HCT116 (cell line): Measurements from ENCODE around the gene MED23. TPM values are rescaled to one million over a fixed set of nuclear protein-coding genes. Genes with fewer than 3 reads are reported as not detected.

Experiments
- ATAC-seq: fragments of 200-7000 bp; cut with Tn5 transposase; 2 replicates; pipeline ENCODE4 v1.9.1; 2020; ENCODE audit warnings: mild to moderate bottlenecking, moderate library complexity
- BruUV-seq: library from RNA; stranded (reverse); fragments of 400-500 nt; replicated peaks from 2 replicates; lab custom pipeline; 2021; lab: Mats Ljungman, UMichigan
- CTCF ChIA-PET: fragments of 300-600 bp; sonication (Branson Sonifier 250); formaldehyde crosslinking; loops from one replicate; lab custom pipeline; 2021; ENCODE audit warnings: antibody characterized with exemption; lab: Charles Lee
- POLR2A ChIA-PET: fragments of 300-600, 350-600 bp; sonication (Branson Sonifier 250); formaldehyde crosslinking; loops from one replicate; lab custom pipeline; 2021; ENCODE audit warnings: antibody characterized with exemption; lab: Charles Lee
- RAD21 ChIA-PET, 2 experiments: fragments of 300-600 bp; sonication (Branson Sonifier 250); formaldehyde crosslinking; loops; one replicate each; lab custom pipeline; 2023; ENCODE audit warnings: low total read pairs in 2 of 2; ENCODE audit not compliant: uncharacterized antibody in 2 of 2, unreplicated experiment in 2 of 2, low non-redundant PET in 1 of 2; lab: Charles Lee
- DNase-seq: peaks from one replicate; pipeline ENCODE4 v3.0.0-alpha.2; 2010; ENCODE audit warnings: low read depth, low spot score
- H2AFZ ChIP-seq: fragments of 200-600 bp; shearing (Covaris generic), sonication (generic); 2 replicates; pipeline ENCODE4 v1.6.1; 2017; ENCODE audit warnings: low read depth, mixed run types, mixed read lengths, antibody characterized with exemption, low read length; ENCODE audit not compliant: poor library complexity, severe bottlenecking
- H3K27ac ChIP-seq: 2 replicates; pipeline ENCODE4 v1.5.1; 2012; ENCODE audit warnings: low read depth, low read length
- H3K27me3 ChIP-seq: fragments of 200-600 bp; sonication (generic); 2 replicates; pipeline ENCODE4 v1.6.1; 2016; ENCODE audit warnings: mixed run types, low read length, mixed read lengths; ENCODE audit not compliant: insufficient read depth
- H3K36me3 ChIP-seq, 2 experiments: fragments of 200-500 bp in 1 of 2; fragments of 200-600 bp in 1 of 2; sonication (Bioruptor generic) in 1 of 2; sonication (generic) in 1 of 2; 2 replicates each; pipeline versions ENCODE4 v1.5.1 to v1.6.1; 2014 to 2016; ENCODE audit warnings: low read length in 2 of 2, inconsistent platforms in 1 of 2, mixed read lengths in 1 of 2, mixed run types in 1 of 2; ENCODE audit not compliant: insufficient read depth in 2 of 2, control insufficient read depth in 1 of 2
- H3K4me1 ChIP-seq, 2 experiments: fragments of 200-600 bp in 1 of 2; sonication (generic) in 1 of 2; 2 replicates each; pipeline versions ENCODE4 v1.5.1 to v1.6.1; 2012 to 2017; ENCODE audit warnings: low read length in 2 of 2, inconsistent platforms in 1 of 2, mild to moderate bottlenecking in 1 of 2, mixed read lengths in 1 of 2, mixed run types in 1 of 2, moderate library complexity in 1 of 2; ENCODE audit not compliant: insufficient read depth in 2 of 2, control insufficient read depth in 1 of 2
- H3K4me2 ChIP-seq: fragments of 200-600 bp; sonication (generic); 2 replicates; pipeline ENCODE4 v1.6.1; 2017; ENCODE audit warnings: mixed run types, low read length, mixed read lengths
- H3K4me3 ChIP-seq, 2 experiments: fragments of 200-600 bp in 1 of 2; sonication (generic) in 1 of 2; replicated peaks in 1 of 2; 2 replicates each; pipeline ENCODE4 v1.5.1; 2011 to 2016; ENCODE audit warnings: low read length in 2 of 2, control low read depth in 1 of 2, low read depth in 1 of 2, mild to moderate bottlenecking in 1 of 2, mixed read lengths in 1 of 2, mixed run types in 1 of 2
- H3K79me2 ChIP-seq: fragments of 200-600 bp; sonication (generic); 2 replicates; pipeline ENCODE4 v1.6.1; 2017; ENCODE audit warnings: mild to moderate bottlenecking, mixed run types, low read length, moderate library complexity, mixed read lengths; ENCODE audit not compliant: insufficient read depth
- H3K9ac ChIP-seq: fragments of 200-600 bp; sonication (generic); 2 replicates; pipeline ENCODE4 v1.6.1; 2016; ENCODE audit warnings: low read length, mixed read lengths
- H3K9me2 ChIP-seq: fragments of 200-600 bp; sonication (generic), shearing (Covaris generic); 2 replicates; pipeline ENCODE4 v1.6.1; 2017; ENCODE audit warnings: mixed run types, mild to moderate bottlenecking, moderate library complexity; ENCODE audit not compliant: insufficient read depth
- H3K9me3 ChIP-seq, 2 experiments: fragments of 200-500 bp in 1 of 2; fragments of 200-600 bp in 1 of 2; sonication (Bioruptor generic) in 1 of 2; sonication (generic) in 1 of 2; 2 replicates each; pipeline ENCODE4 v1.6.1; 2014 to 2017; ENCODE audit warnings: low read length in 2 of 2, mixed read lengths in 2 of 2, inconsistent platforms in 1 of 2, low read depth in 1 of 2, mild to moderate bottlenecking in 1 of 2, mixed run types in 1 of 2, moderate library complexity in 1 of 2; ENCODE audit not compliant: control insufficient read depth in 1 of 2, insufficient read depth in 1 of 2
- H4K20me1 ChIP-seq: fragments of 200-600 bp; sonication (generic), shearing (Covaris generic); 2 replicates; pipeline ENCODE4 v1.6.1; 2017; ENCODE audit warnings: mixed run types, mild to moderate bottlenecking, moderate library complexity; ENCODE audit not compliant: insufficient read depth
- ATF3 ChIP-seq: IDR thresholded peaks from 2 replicates; pipeline ENCODE4 v1.6.1; 2012
- CBX3 ChIP-seq: IDR thresholded peaks from 2 replicates; pipeline ENCODE4 v1.6.1; 2012; ENCODE audit warnings: low read depth
- CEBPB ChIP-seq: IDR thresholded peaks from 2 replicates; pipeline ENCODE4 v1.6.1; 2012; ENCODE audit warnings: low read depth
- EGR1 ChIP-seq: IDR thresholded peaks from 2 replicates; pipeline ENCODE4 v1.6.1; 2012; ENCODE audit warnings: low read depth
- ELF1 ChIP-seq: IDR thresholded peaks from 2 replicates; pipeline ENCODE4 v1.6.1; 2012; ENCODE audit warnings: low read depth, borderline replicate concordance
- EZH2 ChIP-seq: fragments of 200-600 bp; sonication (generic); IDR thresholded peaks from 2 replicates; pipeline ENCODE4 v1.6.1; 2017; ENCODE audit warnings: antibody characterized with exemption, mixed run types
- EZH2phosphoT487 ChIP-seq: fragments of 200-600 bp; IDR thresholded peaks from 2 replicates; pipeline ENCODE4 v1.6.1; 2018; ENCODE audit warnings: antibody characterized with exemption, borderline replicate concordance
- FOSL1 ChIP-seq: IDR thresholded peaks from 2 replicates; pipeline ENCODE4 v1.6.1; 2012; ENCODE audit warnings: low read depth
- POLR2AphosphoS5 ChIP-seq: IDR thresholded peaks from 2 replicates; pipeline ENCODE4 v1.6.1; 2011; ENCODE audit warnings: mild to moderate bottlenecking, low read depth, low read length, moderate library complexity
- SP1 ChIP-seq: IDR thresholded peaks from 2 replicates; pipeline ENCODE4 v1.6.1; 2012; ENCODE audit warnings: low read depth
- SRF ChIP-seq: IDR thresholded peaks from 2 replicates; pipeline ENCODE4 v1.6.1; 2012; ENCODE audit warnings: low read depth
- ZFX ChIP-seq: fragments of 450-650 bp; IDR thresholded peaks from 2 replicates; pipeline ENCODE4 v1.6.1; 2017
- ZNF274 ChIP-seq: fragments of 200-500 bp; sonication (Bioruptor generic); IDR thresholded peaks from 2 replicates; pipeline ENCODE4 v1.6.1; 2014; ENCODE audit warnings: mild to moderate bottlenecking, low read depth, low read length, inconsistent platforms
- intact Hi-C: fragments of 100-400 bp; cut with micrococcal nuclease; formaldehyde crosslinking; loops from 2 replicates; pipeline ENCODE4 v1.10.0; 2022
- total RNA-seq: library from RNA; stranded (reverse); gene quantifications from one replicate; pipeline ENCODE4 v1.2.1, GENCODE V29; 2021; ENCODE audit not compliant: unreplicated experiment
- TF ChIP-seq, protein P1 (sequence below): IDR thresholded peaks from 2 replicates; pipeline ENCODE4 v1.6.1; 2011; ENCODE audit warnings: mild to moderate bottlenecking, low read length, moderate library complexity; ENCODE audit not compliant: insufficient replicate concordance; ENCODE audit errors: extremely low read depth
- TF ChIP-seq, protein P2 (sequence below): IDR thresholded peaks from 2 replicates; pipeline ENCODE4 v1.6.1; 2012; ENCODE audit warnings: low read depth
- TF ChIP-seq, protein P3 (sequence below), 3 experiments: fragments of 200-600 bp in 1 of 3; sonication (generic) in 1 of 3; IDR thresholded peaks in 2 of 3; conservative IDR thresholded peaks in 1 of 3; 2 replicates each; pipeline ENCODE4 v1.5.1; 2012 to 2017; ENCODE audit warnings: low read depth in 2 of 3, low read length in 2 of 3, antibody characterized with exemption in 1 of 3, borderline replicate concordance in 1 of 3, control low read depth in 1 of 3, mild to moderate bottlenecking in 1 of 3, mixed read lengths in 1 of 3, mixed run types in 1 of 3, moderate library complexity in 1 of 3; ENCODE audit not compliant: insufficient read depth in 1 of 3
- TF ChIP-seq, protein P4 (sequence below): IDR thresholded peaks from 2 replicates; pipeline ENCODE4 v1.6.1; 2012

The MED23 gene
- total RNA-seq, 1 experiment from 2014 or later, result 17.2 TPM

DNA sequence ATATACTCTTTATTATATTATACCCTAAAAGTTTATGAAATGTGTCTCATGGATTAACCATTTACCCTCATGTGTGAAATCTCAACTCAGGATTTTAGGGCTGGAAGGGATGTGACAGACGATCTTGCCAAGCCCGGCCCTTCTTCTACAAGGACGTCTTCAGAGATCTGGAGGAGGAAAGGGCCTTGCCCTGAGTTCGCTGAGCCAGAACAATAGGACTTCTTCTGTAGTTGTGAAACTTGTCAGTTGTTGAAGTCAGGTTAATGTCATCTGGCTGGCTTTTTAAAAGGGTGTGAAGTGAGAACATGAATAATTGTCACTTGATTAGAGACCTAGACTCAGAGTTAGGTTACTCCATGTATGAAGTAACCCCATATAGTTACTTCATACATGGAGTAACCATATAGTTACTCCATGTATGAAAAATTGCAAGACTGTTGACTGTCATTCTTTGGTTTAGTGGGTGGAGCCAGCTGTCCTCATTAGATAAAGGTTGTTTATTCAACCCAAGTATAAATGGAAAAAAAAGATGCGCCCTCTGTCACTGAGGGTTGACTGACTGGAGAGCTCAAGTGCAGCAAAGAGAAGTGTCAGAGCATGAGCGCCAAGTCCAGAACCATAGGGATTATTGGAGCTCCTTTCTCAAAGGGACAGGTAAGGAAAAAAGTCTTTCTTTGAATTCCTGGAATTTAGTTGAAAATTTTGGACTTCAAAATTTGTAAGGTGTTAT, 55.2 kb downstream of the MED23 start, which contains the start of gene ARG1:
TSS of gene ARG1 (plus strand) at position 541 of the 730 bp plus-strand sequence. CDS start at position 598, 57 bp downstream.
- H3K4me3 ChIP-seq, result no peak within 1 kb of the TSS
- H2AFZ ChIP-seq, result no peak within 1 kb of the TSS
- ChIA-PET RAD21 (no interaction called here), POLR2A (no interaction called here), CTCF (no interaction called here)
- no TSS peak for BruUV-seq
- H3K27ac ChIP-seq, result no peak within 1 kb of the TSS
- H3K4me2 ChIP-seq, result no peak within 1 kb of the TSS
- intact Hi-C loops, result no loop called here
- no peaks in the 10 kb centered on the region for H3K79me2 ChIP-seq
- DNase-seq (no peak), ATAC-seq (no peak)
- H3K9me2 ChIP-seq, result no peaks in the 10 kb centered on the region
- H4K20me1 ChIP-seq, result no peaks in the 10 kb centered on the region; the same call in 1 of the 2 replicates
- no peak for TF ChIP-seq SP1
- no peak for TF ChIP-seq POLR2AphosphoS5
- no peak for TF ChIP-seq ZFX
- TF ChIP-seq CBX3, result no peak
- TF ChIP-seq, protein P1, sequence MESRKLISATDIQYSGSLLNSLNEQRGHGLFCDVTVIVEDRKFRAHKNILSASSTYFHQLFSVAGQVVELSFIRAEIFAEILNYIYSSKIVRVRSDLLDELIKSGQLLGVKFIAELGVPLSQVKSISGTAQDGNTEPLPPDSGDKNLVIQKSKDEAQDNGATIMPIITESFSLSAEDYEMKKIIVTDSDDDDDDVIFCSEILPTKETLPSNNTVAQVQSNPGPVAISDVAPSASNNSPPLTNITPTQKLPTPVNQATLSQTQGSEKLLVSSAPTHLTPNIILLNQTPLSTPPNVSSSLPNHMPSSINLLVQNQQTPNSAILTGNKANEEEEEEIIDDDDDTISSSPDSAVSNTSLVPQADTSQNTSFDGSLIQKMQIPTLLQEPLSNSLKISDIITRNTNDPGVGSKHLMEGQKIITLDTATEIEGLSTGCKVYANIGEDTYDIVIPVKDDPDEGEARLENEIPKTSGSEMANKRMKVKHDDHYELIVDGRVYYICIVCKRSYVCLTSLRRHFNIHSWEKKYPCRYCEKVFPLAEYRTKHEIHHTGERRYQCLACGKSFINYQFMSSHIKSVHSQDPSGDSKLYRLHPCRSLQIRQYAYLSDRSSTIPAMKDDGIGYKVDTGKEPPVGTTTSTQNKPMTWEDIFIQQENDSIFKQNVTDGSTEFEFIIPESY, result no peak
- TF ChIP-seq, protein P2, sequence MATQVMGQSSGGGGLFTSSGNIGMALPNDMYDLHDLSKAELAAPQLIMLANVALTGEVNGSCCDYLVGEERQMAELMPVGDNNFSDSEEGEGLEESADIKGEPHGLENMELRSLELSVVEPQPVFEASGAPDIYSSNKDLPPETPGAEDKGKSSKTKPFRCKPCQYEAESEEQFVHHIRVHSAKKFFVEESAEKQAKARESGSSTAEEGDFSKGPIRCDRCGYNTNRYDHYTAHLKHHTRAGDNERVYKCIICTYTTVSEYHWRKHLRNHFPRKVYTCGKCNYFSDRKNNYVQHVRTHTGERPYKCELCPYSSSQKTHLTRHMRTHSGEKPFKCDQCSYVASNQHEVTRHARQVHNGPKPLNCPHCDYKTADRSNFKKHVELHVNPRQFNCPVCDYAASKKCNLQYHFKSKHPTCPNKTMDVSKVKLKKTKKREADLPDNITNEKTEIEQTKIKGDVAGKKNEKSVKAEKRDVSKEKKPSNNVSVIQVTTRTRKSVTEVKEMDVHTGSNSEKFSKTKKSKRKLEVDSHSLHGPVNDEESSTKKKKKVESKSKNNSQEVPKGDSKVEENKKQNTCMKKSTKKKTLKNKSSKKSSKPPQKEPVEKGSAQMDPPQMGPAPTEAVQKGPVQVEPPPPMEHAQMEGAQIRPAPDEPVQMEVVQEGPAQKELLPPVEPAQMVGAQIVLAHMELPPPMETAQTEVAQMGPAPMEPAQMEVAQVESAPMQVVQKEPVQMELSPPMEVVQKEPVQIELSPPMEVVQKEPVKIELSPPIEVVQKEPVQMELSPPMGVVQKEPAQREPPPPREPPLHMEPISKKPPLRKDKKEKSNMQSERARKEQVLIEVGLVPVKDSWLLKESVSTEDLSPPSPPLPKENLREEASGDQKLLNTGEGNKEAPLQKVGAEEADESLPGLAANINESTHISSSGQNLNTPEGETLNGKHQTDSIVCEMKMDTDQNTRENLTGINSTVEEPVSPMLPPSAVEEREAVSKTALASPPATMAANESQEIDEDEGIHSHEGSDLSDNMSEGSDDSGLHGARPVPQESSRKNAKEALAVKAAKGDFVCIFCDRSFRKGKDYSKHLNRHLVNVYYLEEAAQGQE, result no peak
- no peak for TF ChIP-seq EZH2phosphoT487
- TF ChIP-seq, protein P3, sequence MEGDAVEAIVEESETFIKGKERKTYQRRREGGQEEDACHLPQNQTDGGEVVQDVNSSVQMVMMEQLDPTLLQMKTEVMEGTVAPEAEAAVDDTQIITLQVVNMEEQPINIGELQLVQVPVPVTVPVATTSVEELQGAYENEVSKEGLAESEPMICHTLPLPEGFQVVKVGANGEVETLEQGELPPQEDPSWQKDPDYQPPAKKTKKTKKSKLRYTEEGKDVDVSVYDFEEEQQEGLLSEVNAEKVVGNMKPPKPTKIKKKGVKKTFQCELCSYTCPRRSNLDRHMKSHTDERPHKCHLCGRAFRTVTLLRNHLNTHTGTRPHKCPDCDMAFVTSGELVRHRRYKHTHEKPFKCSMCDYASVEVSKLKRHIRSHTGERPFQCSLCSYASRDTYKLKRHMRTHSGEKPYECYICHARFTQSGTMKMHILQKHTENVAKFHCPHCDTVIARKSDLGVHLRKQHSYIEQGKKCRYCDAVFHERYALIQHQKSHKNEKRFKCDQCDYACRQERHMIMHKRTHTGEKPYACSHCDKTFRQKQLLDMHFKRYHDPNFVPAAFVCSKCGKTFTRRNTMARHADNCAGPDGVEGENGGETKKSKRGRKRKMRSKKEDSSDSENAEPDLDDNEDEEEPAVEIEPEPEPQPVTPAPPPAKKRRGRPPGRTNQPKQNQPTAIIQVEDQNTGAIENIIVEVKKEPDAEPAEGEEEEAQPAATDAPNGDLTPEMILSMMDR (IDR thresholded peaks at IDR 0.05 in 2 of 3, conservative IDR thresholded peaks at IDR 0.05 in 1 of 3; ENCODE audit: borderline replicate concordance in 1 of 3, insufficient read depth in 1 of 3, low read depth in 2 of 3, low read length in 2 of 3), result no peak
- TF ChIP-seq EGR1, result no peak
- no peak for TF ChIP-seq SRF
- TF ChIP-seq, protein P4, sequence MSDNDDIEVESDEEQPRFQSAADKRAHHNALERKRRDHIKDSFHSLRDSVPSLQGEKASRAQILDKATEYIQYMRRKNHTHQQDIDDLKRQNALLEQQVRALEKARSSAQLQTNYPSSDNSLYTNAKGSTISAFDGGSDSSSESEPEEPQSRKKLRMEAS, result no peak
- TF ChIP-seq ELF1, result no peak
- no peak for TF ChIP-seq CEBPB
- no peak for TF ChIP-seq ZNF274
- no peak for TF ChIP-seq ATF3
- no peak for TF ChIP-seq FOSL1
- no peak for TF ChIP-seq EZH2
- H3K27me3 ChIP-seq, result no peaks in the 10 kb centered on the region
- H3K4me1 ChIP-seq, result no peaks in the 10 kb centered on the region
- no peaks in the 10 kb centered on the region for H3K9me3 ChIP-seq
- no peak within 1 kb of the TSS for H3K9ac ChIP-seq
- H3K36me3 ChIP-seq, result no peaks in the 10 kb centered on the region
